GM04503 (cell line): Measurements from ENCODE around the gene NSMCE3.
"Not testable (repeated sequence)": the region's sequence is repeated elsewhere in the genome, so short reads cannot be mapped to it uniquely, and the experiment has no call there.

Experiments
- DNase-seq: peaks from one replicate; pipeline ENCODE4 v3.0.0-alpha.2; 2012; ENCODE audit warnings: low read depth

The NSMCE3 gene

GRCh38 chr15:29270169-29270955, 740 bp upstream of the NSMCE3 start:
- peak; percentile 39 for DNase-seq

- DNase-seq = no peak
These were observed 727 bp downstream of the NSMCE3 start for GRCh38 chr15:29268706-29269484.

DNA sequence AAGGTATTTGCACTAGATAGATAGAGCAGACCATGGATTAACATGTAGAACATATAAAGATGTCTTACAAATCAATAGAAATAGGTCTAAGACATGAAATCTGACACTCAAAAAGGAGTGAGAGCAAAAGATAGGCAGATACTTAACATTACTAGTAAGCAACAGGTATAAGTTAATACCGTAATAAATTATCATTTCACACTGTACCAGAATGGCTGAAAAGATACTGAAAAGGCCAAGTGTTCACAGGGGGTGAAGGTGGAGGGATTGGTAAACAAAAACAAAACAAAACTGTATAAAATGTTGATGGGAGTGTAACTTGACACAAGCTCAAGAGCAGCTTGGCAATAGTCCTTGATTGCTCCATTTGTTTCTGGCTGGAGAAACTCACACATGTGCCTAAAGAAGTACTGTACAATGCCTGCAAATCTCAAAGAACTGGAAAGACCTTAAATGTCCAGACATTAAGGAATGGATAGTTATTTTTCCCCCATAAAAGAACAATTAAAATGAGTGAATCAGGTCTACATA, 3.5 kb downstream of the NSMCE3 start:
- DNase-seq = no peak

GRCh38 chr15:29263289-29263688, 6.3 kb downstream of the NSMCE3 start:
- no peak for DNase-seq

GRCh38 chr15:29262738-29263137, 6.9 kb downstream of the NSMCE3 start:
- DNase-seq = no peak

DNA sequence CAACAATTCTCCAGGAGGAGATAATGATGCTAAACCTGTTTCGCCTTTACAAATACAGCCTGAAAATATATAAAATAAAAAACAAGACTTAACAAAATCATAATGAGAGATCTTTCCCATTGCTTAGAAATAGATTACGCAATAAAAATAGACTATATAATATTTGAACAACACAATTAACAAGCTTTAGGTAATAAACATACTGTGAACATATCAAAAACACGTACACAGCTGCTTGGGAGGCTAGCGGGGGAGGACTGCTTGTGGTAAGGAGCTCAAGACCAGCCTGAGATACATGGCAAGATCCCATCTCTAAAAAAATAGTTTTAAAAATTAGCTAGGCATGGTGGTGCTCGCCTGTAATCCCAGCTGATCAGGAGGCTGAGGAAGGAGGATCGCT, 8.7 kb downstream of the NSMCE3 start:
- DNase-seq = no peak

GRCh38 chr15:29259233-29259632, 10.4 kb downstream of the NSMCE3 start:
- no peak for DNase-seq

GRCh38 chr15:29252234-29252633, 17.4 kb downstream of the NSMCE3 start:
- DNase-seq = no peak

GRCh38 chr15:29244544-29244943, 25.1 kb downstream of the NSMCE3 start:
- no peak for DNase-seq

- no peak for DNase-seq
These were observed 25.5 kb downstream of the NSMCE3 start for GRCh38 chr15:29244123-29244522.

DNA sequence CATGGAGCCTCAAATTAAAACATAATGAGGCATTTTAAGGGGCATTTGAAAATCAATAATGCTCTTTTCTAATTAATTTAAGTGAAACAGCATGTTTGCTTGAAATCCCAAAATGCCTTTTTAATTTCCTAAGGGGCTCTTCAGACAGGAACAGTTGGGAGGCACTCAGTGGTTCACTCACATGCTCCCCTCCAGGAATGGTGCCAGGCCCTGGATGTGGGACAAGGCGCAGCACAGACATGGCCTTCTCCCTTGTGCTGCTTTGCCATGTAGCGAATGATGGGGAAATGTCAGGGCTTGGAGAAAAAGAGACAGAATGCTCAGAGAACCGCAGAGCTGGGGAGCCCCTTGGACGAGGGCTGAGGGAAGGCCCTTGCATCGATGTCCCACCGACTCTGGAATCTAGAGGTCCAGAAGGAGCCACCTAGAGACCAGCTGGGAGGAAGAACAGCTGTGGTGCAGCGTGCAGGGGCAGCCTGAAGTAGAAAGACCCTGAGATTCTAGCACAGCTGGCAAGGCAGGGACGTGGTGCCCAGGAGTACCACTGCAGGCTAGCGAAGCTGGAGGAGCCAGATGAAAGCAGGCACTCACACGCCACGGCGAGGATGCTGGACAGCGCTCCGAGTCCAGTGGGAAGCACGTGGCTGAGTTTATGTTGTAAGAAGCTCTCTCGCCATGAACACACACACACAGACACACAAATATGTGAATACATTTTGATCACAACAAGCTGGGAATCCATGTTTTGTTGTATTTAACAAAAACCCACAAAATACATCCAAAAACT, 27.0 kb downstream of the NSMCE3 start:
- no peak for DNase-seq

DNA sequence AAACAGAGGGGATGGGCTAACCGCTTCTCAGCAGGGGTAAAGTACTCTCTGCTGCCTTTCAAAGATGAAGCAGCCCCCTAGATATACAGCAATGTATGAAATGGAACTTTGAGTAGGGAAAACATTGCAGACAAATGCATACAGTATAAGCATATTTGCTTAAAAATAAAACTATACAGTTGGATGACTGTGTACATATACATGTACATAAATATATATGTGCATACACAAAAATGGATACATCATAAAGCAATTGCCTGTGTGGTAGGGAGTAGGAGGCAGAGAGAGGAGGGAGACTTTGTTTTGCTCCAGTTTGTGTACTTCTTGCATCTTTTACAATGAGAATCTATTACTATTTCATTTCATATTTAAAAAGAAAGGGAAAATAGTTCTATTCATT, 28.4 kb downstream of the NSMCE3 start:
- DNase-seq = no peak

DNA sequence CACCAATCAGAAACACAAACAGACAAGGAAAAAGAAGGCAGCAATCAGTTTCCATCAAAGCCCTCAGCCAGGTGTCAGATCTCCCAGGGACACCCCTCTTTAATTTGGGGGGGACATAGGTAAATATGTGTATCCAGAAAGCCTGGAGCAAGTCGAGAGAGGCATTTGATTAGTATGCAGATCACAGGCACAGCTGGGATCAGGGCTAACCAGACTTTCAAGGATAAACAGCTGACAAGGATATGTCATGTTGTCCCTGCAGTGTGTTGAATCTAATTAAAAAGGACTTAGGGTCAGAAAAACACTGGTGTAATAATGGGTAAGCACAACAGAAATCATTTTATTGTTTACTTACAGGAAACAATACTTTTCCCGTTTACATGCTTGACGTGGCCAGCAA, 30.2 kb downstream of the NSMCE3 start:
- no peak for DNase-seq

DNA sequence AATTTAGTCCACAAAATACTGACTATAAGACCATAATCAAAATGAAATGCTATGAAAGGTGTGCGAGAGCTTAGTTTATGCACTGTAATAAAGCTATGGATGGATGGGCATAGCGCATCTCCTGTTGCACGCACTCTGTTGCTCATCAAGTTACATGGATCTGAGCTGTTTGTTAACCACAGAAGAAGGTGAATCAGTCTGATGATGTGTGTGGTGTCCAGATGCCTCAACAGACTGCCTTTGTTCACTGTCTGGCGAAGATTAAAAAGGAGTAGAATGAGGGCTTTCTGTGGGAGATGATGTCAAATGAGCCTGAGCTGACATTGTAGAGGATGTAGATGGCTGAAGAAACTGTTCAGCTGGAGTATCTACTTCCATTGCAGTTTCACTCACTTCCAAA, 36.1 kb downstream of the NSMCE3 start:
- no peak for DNase-seq

DNA sequence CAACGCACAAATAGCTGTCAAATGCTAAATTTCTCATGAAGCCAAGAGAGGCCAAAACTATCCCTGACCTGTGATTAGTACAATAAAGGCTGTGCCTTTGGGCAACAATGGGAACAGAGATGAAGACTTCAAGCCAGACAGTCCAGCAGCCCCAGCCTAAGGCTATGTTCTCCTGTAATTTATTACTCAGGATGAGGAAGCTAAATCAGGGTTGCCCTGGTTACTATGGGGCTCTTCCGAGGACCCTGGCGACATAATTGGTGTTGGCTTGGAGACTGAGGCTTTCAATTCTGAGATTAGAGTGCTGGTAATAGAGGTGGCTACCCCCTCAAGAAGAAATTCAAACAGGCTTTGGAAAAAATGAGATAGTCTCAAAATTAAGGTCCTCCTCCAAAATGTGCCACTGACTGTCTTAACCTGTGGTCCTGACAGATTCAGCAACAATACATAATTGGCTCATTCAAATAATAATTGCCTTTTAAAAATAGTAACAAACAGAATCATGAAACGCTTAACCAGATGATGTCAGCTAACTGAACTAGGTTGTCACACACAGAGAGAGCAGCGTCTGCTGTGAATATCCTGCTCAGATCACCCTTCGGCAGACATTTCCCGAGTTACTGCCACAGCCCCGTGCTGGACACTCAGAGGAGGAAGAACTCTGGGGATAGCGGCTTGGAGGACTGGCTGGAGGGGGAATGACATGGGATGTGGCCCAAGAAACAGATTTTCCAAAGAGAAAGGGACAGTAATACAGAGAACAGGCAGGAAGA, 43.0 kb downstream of the NSMCE3 start:
- DNase-seq = no peak

- DNase-seq = no peak
These were observed 43.9 kb downstream of the NSMCE3 start for GRCh38 chr15:29225534-29226234.

DNA sequence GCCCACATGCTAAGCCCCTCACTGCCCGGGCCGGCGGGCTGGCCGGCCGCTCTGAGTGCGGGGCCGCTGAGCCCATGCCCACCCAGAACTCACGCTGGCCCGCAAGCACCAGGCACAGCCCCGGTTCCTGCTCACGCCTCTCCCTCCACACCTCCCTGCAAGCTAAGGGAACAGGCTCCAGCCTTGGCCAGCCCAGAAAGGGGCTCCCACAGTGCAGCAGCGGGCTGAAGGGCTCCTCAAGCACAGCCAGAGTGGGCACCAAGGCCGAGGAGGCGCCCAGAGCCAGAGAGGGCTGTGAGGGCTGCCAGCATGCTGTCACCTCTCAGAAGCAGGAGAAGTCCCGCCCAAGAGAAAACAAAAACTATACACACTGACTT, 44.6 kb downstream of the NSMCE3 start:
- not testable (repeated sequence) for DNase-seq

DNA sequence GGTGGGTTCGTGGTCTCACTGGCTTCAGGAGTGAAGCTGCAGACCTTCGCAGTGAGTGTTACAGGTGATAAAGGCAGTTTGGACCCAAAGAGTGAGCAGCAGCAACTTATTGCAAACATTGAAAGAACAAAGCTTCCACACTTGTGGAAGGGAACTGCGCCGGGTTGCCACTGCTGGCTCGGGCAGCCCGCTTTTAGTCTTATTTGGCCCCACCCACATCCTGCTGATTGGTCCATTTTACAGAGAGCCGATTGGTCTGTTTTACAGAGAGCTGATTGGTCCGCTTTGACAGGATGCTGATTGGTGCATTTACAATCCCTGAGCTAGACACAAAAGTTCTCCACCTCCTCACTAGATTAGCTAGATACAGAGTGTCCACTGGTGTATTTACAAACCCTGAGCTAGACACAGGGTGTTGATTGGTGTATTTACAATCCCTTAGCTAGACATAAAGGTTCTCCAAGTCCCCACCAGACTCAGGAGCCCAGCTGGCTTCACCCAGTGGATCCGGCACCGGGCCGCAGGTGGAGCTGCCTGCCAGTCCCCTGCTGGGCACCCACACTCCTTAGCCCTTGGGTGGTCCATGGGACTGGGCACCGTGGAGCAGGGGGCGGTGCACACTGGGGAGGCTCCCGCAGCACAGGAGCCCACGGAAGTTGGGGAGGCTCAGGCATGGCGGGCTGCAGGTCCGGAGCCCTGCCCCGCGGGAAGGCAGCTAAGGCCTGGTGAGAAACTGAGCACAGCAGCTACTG, 45.2 kb downstream of the NSMCE3 start:
- not testable (repeated sequence) for DNase-seq

DNA sequence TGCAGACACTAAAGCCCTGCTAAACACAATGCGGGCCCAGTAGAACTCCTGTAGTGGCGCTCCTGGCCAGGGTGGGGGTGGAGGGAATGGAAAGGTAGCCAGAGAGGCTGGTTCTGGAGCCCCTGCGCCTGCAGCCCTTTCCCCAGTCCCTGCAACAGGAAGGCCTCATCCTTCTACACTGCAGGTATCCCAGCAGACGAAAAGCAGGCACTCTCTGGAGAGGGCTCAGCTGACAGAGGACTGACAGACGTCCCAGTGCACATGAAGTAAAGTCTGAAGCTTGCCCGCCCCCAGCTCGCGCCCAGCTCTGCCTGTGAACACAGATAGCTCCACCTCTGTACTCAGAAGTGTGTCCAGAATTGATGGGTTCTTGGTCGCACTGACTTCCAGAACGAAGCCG, 46.0 kb downstream of the NSMCE3 start:
- no peak for DNase-seq

GRCh38 chr15:29222129-29222853, 47.3 kb downstream of the NSMCE3 start:
- DNase-seq = no peak
